Fibroblast of villous mesenchyme (primary cell): ENCODE data around the gene CD99L2. TPM values are rescaled to one million over a fixed set of nuclear protein-coding genes. Genes with fewer than 3 reads are reported as not detected.

ENCODE experiments used
- DNase-seq: peaks from one replicate; pipeline ENCODE4 v3.0.0-alpha.2; 2010; ENCODE audit warnings: low read depth
- H3K4me3 ChIP-seq: 2 replicates; pipeline ENCODE4 v1.5.1; 2011; ENCODE audit warnings: low read depth, mild to moderate bottlenecking, low read length
- CTCF ChIP-seq: IDR thresholded peaks from 2 replicates; pipeline ENCODE4 v1.5.1; 2012; ENCODE audit warnings: low read depth, mild to moderate bottlenecking, low read length; ENCODE audit not compliant: insufficient read depth
- total RNA-seq: library from RNA; depleted of rRNA; stranded (reverse); fragments of >200 nt; gene quantifications from 2 replicates; pipeline ENCODE4 v1.2.3, GENCODE V29; 2012

Gene CD99L2
- total RNA-seq, 1 donor = 47.9 TPM

GRCh38 chrX:150761819-150762216 lies 136.7 kb downstream of the CD99L2 start:
- TF ChIP-seq CTCF = no peak
- no peak overlapping the region for H3K4me3 ChIP-seq
- DNase-seq = no peak

- no peak for TF ChIP-seq CTCF
- H3K4me3 ChIP-seq = no peak overlapping the region
- peak; percentile 3 for DNase-seq
These were observed 137.2 kb downstream of the CD99L2 start for GRCh38 chrX:150761176-150761818.

- no peak for DNase-seq
- no peak overlapping the region for H3K4me3 ChIP-seq
- no peak for TF ChIP-seq CTCF
These were observed 138.7 kb downstream of the CD99L2 start for GRCh38 chrX:150759568-150760416.

GRCh38 chrX:150757371-150757770 lies 141.1 kb downstream of the CD99L2 start:
- DNase-seq = no peak
- no peak for TF ChIP-seq CTCF
- H3K4me3 ChIP-seq = no peak overlapping the region

- DNase-seq = no peak
- TF ChIP-seq CTCF = no peak
- no peak overlapping the region for H3K4me3 ChIP-seq
These were observed 144.5 kb downstream of the CD99L2 start for GRCh38 chrX:150753968-150754367.

- TF ChIP-seq CTCF = no peak
- H3K4me3 ChIP-seq = no peak overlapping the region
- DNase-seq = no peak
These were observed 145.1 kb downstream of the CD99L2 start for GRCh38 chrX:150753357-150753756.
